PC-3 (cell line): ENCODE measurements around the gene EMP1. TPM values are rescaled to one million over a fixed set of nuclear protein-coding genes. Genes with fewer than 3 reads are reported as not detected.

ENCODE experiments used
- ATAC-seq: fragments of 200-7000 bp; cut with Tn5 transposase; 2 replicates; pipeline ENCODE4 v1.9.1; 2020; ENCODE audit warnings: mild to moderate bottlenecking, moderate library complexity
- BruUV-seq: library from RNA; stranded (reverse); fragments of 400-500 nt; replicated peaks from 2 replicates; lab custom pipeline; 2021; lab: Mats Ljungman, UMichigan
- CTCF ChIA-PET: fragments of 300-600 bp; sonication (Branson Sonifier 250); formaldehyde crosslinking; loops from one replicate; lab custom pipeline; 2022; ENCODE audit warnings: antibody characterized with exemption; lab: Charles Lee
- POLR2A ChIA-PET: fragments of 300-600 bp; sonication (Branson Sonifier 250); formaldehyde crosslinking; loops from one replicate; lab custom pipeline; 2022; ENCODE audit warnings: antibody characterized with exemption; ENCODE audit not compliant: unreplicated experiment; lab: Charles Lee
- DNase-seq: peaks from one replicate; pipeline ENCODE4 v3.0.0-alpha.2; 2015
- H2AFZ ChIP-seq: fragments of 300-600 bp; sonication (generic); 2 replicates; pipeline ENCODE4 v1.6.0; 2016; ENCODE audit warnings: antibody characterized with exemption, low read length
- H3F3A ChIP-seq: fragments of 300-600 bp; sonication (generic); one replicate; pipeline ENCODE4 v1.6.0; 2017; ENCODE audit warnings: antibody characterized with exemption, low read length, control low read depth, mild to moderate bottlenecking; ENCODE audit not compliant: unreplicated experiment
- H3K27ac ChIP-seq: fragments of 300-600 bp; sonication (generic); 2 replicates; pipeline ENCODE4 v1.5.1; 2016; ENCODE audit warnings: mild to moderate bottlenecking, low read length
- H3K27me3 ChIP-seq: fragments of 300-600 bp; sonication (generic); 2 replicates; pipeline ENCODE4 v1.6.1; 2016; ENCODE audit warnings: low read length, mixed read lengths
- H3K36me3 ChIP-seq: fragments of 300-600 bp; sonication (generic); 2 replicates; pipeline ENCODE4 v1.6.1; 2016; ENCODE audit warnings: low read depth, mixed run types, low read length, mixed read lengths
- H3K4me1 ChIP-seq: fragments of 300-600 bp; sonication (generic); 2 replicates; pipeline ENCODE4 v1.5.1; 2016; ENCODE audit warnings: low read length; ENCODE audit not compliant: insufficient read depth
- H3K4me2 ChIP-seq: fragments of 300-600 bp; sonication (generic); 2 replicates; pipeline ENCODE4 v1.6.0; 2016; ENCODE audit warnings: low read length
- H3K4me3 ChIP-seq: fragments of 300-600 bp; sonication (generic); 2 replicates; pipeline ENCODE4 v1.5.1; 2016; ENCODE audit warnings: mild to moderate bottlenecking, low read length, mixed read lengths
- H3K79me2 ChIP-seq: fragments of 300-600 bp; sonication (generic); 2 replicates; pipeline ENCODE4 v1.6.1; 2017; ENCODE audit warnings: low read length, mixed read lengths
- H3K9ac ChIP-seq: fragments of 300-600 bp; sonication (generic); 2 replicates; pipeline ENCODE4 v1.6.0; 2016; ENCODE audit warnings: mild to moderate bottlenecking, low read length
- H3K9me2 ChIP-seq: fragments of 300-600 bp; sonication (generic); replicated peaks from 2 replicates; pipeline ENCODE4 v1.6.1; 2016; ENCODE audit warnings: mixed run types, low read length, mixed read lengths
- H3K9me3 ChIP-seq: fragments of 300-600 bp; sonication (generic); 2 replicates; pipeline ENCODE4 v1.6.1; 2016; ENCODE audit warnings: low read length, mixed read lengths
- H4K20me1 ChIP-seq: fragments of 300-600 bp; sonication (generic); 2 replicates; pipeline ENCODE4 v1.6.1; 2016; ENCODE audit warnings: low read length, mixed read lengths
- CTCF ChIP-seq: fragments of 300-600 bp; sonication (generic); conservative IDR thresholded peaks from 2 replicates; pipeline ENCODE4 v1.5.1; 2017; ENCODE audit warnings: antibody characterized with exemption, low read depth, mild to moderate bottlenecking, low read length
- EZH2 ChIP-seq: fragments of 300-600 bp; sonication (generic); IDR thresholded peaks from one replicate; pipeline ENCODE4 v1.6.1; 2017; ENCODE audit warnings: antibody characterized with exemption, mild to moderate bottlenecking, low read length; ENCODE audit not compliant: unreplicated experiment
- EZH2phosphoT487 ChIP-seq: fragments of 300-600 bp; sonication (generic); IDR thresholded peaks from 2 replicates; pipeline ENCODE4 v1.6.1; 2018; ENCODE audit warnings: mild to moderate bottlenecking, antibody characterized with exemption, low read length, borderline replicate concordance
- intact Hi-C: fragments of 100-400 bp; cut with micrococcal nuclease; formaldehyde crosslinking; loops from 2 replicates; pipeline ENCODE4 v1.9.0; 2023
- total RNA-seq: library from RNA; depleted of rRNA; stranded (reverse); fragments of >200 nt; gene quantifications from 2 replicates; pipeline ENCODE4 v1.2.3, GENCODE V29; 2014

The EMP1 gene
- total RNA-seq, 1 experiment from 2014 or later: 158 TPM

- no peaks in the 10 kb centered on the region for H3K9me3 ChIP-seq
- H3K4me3 ChIP-seq: no peak overlapping the region
- H3K4me2 ChIP-seq: no peak overlapping the region
- no peaks in the 10 kb centered on the region for H3K9me2 ChIP-seq
- POLR2A ChIA-PET: interaction anchor here (0.6 kb wide), 1 partner anchor 33 kb away, joined by 5 read pairs; no protein-coding TSS in a partner anchor
- H3K27ac ChIP-seq: no peak overlapping the region
- H3K9ac ChIP-seq: no peak overlapping the region
- no peaks in the 10 kb centered on the region for H3K36me3 ChIP-seq
- H3K27me3 ChIP-seq: no peaks in the 10 kb centered on the region
- DNase-seq (no peak), ATAC-seq (no peak)
- no peaks in the 10 kb centered on the region for H3F3A ChIP-seq
- intact Hi-C loops: no loop called here
- H4K20me1 ChIP-seq: no peaks in the 10 kb centered on the region
- BruUV-seq: no TSS peak
- H3K79me2 ChIP-seq: no peaks in the 10 kb centered on the region
- TF ChIP-seq CTCF: no peak
- CTCF ChIA-PET: no interaction called here
- peaks cover 31% of the 10 kb centered on the region for H3K4me1 ChIP-seq
- H2AFZ ChIP-seq: no peak overlapping the region
These were observed 33.6 kb upstream of the EMP1 start for GRCh38 chr12:13162904-13163303.

GRCh38 chr12:13163868-13164635 is 32.5 kb upstream of the EMP1 start:
- Histone ChIP-seq H3K27me3 (no peaks in the 10 kb centered on the region), H3K27ac (0 out of 2 replicates have a peak overlapping the region, but pooled peaks have one; percentile 91), H3K4me3 (no peak overlapping the region), H2AFZ (no peak overlapping the region), H3K9me2 (no peaks in the 10 kb centered on the region), H3K4me1 (peaks cover 32% of the 10 kb centered on the region), H4K20me1 (no peaks in the 10 kb centered on the region), H3K36me3 (no peaks in the 10 kb centered on the region), H3K4me2 (no peak overlapping the region), H3K9ac (no peak overlapping the region), H3F3A (no peaks in the 10 kb centered on the region), H3K79me2 (no peaks in the 10 kb centered on the region), H3K9me3 (no peaks in the 10 kb centered on the region)
- no peak for ATAC-seq
- POLR2A ChIA-PET: interaction anchor here (0.6 kb wide), 2 partner anchors 32 to 62 kb away, joined by 7 to 12 read pairs; no protein-coding TSS in a partner anchor
- intact Hi-C loops: no loop called here
- no TSS peak for BruUV-seq
- DNase-seq: no peak
- CTCF ChIA-PET: no interaction called here
- no peak for TF ChIP-seq EZH2
- no peak for TF ChIP-seq EZH2phosphoT487
- TF ChIP-seq CTCF: no peak

- no peak for ATAC-seq
- H2AFZ ChIP-seq: no peak overlapping the region
- H3K9me3 ChIP-seq: no peaks in the 10 kb centered on the region
- no peaks in the 10 kb centered on the region for H4K20me1 ChIP-seq
- H3K27ac ChIP-seq: peak overlapping the region; percentile 91
- ChIA-PET POLR2A (interaction anchor here (1.2 kb wide), 1 partner anchor 31 kb away, joined by 17 read pairs; the partner anchor contains the start of gene EMP1), CTCF (no interaction called here)
- no peaks in the 10 kb centered on the region for H3F3A ChIP-seq
- DNase-seq: no peak
- no peak overlapping the region for H3K4me3 ChIP-seq
- no TSS peak for BruUV-seq
- H3K36me3 ChIP-seq: no peaks in the 10 kb centered on the region
- intact Hi-C loops: no loop called here
- no peaks in the 10 kb centered on the region for H3K79me2 ChIP-seq
- H3K27me3 ChIP-seq: no peaks in the 10 kb centered on the region
- peak overlapping the region; percentile 53 for H3K9ac ChIP-seq
- H3K4me1 ChIP-seq: peaks cover 32% of the 10 kb centered on the region
- no peaks in the 10 kb centered on the region for H3K9me2 ChIP-seq
- TF ChIP-seq CTCF (no peak), EZH2 (no peak), EZH2phosphoT487 (no peak)
- peak overlapping the region; percentile 55 for H3K4me2 ChIP-seq
These were observed 31.5 kb upstream of the EMP1 start for GRCh38 chr12:13164921-13165616.
